HG03460 (cell line): Measurements from ENCODE around the gene FGF23.
"Not testable (repeated sequence)": the region's sequence is repeated elsewhere in the genome, so short reads cannot be mapped to it uniquely, and the experiment has no call there.

Experiments used
- ATAC-seq: cut with Tn5 transposase; IDR thresholded peaks from one replicate; pipeline ENCODE4 v1.9.1; 2021; ENCODE audit not compliant: unreplicated experiment

FGF23 gene

GRCh38 chr12:4379405-4379804, at the start of gene FGF23:
TSS of gene FGF23 (minus strand) at chr12:4379712. CDS start at chr12:4379582, 130 bp downstream.
- ATAC-seq: no peak

GRCh38 chr12:4424422-4424821, 44.9 kb upstream of the FGF23 start:
- no peak for ATAC-seq

DNA sequence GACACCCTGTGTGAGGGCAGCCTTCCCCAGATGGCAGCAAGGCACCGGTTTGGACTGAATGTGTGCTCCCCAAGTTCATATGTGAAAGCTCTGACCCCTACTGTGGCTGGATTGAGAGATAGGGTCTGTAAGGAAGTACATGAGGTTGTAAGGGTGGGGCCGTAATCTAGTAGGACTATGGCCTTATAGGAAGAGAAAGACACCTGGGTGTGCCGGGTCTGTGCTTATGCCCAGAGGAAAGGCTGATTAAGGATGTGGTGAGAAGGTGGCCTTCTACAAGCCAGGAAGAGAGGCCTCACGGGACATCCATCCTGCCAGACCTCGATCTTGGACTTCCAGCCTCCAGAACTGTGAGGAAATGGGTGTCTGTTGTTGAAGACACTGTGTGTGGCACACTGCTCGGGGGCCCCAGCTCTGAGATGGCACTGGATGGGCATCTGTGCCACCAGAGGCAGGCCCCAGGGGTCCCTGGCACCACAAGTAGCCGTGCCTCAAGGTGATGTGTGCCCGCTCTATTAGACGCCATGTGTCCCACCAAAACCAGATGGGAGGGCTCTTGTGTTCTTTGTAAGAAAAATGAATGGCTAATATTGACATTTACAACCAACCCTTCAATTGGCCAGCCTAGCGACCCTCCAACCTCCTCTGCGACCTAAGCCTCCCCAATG, 44.1 kb upstream of the FGF23 start:
- ATAC-seq: no peak

- no peak for ATAC-seq
Measured at GRCh38 chr12:4422985-4423384, 43.5 kb upstream of the FGF23 start.

DNA sequence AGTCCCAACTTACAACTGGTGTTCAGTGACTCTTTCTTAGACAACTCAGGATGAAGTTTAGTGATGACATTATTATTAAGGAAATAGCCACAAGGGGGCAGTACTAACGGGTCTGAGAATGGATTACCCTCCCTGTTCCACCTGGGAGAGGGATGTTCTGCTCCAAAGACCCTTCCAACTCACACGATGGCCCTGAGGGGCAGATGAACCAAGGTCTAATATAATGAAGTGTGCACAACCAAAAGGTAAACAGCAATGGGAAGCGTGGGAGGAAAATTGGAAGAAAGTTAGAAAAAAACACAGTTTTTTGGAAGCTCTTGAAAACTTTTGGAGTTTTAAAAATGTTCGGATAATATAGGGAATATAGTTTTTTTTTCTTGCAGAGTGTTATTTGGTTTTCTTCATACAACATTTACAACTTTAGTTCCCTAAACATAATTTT, 42.1 kb upstream of the FGF23 start:
- no peak for ATAC-seq

DNA sequence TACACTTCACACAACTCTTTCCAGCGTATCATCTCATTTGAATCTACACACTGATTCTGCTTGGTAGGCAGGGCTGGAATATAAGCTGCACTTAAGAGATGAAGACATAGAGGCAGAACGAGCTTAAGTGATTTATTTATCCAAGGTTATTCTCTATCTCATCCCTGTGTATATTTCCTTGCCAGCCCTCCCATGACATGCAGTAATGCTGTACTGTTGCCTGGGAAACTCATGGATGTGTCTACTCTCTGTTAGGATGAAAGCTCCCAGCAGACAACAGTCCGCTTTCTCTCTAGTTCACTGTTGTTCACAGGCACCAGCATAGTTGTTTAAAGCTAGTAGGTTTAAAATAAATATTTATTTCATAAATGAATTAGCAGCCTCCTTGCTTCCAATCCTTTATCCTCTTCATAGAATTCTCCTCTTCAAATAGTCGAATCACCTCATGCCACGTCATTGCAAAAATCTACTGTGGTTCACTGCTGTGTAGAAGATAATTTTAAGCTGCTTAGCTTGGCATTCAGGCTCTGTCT, 40.7 kb upstream of the FGF23 start:
- no peak for ATAC-seq

DNA sequence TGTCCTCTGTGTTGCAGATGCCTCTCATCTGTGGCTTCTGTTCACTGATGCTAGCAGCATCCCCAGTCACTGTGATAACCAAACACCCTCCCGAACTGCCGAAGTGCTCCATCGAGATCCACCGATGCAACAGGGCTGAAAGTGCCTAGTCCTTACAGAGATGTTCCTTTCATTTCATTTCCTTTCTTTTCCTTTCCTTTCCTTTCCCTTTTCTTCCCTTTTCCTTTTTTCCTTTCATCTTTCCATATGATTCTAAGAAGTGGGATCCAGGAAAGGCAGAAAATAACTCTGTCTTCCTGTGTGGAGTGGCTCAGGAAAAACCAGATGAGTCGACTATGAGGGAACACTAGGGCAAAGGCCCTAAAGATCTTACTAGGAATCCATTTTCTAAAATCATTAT, 39.4 kb upstream of the FGF23 start:
- ATAC-seq: no peak

DNA sequence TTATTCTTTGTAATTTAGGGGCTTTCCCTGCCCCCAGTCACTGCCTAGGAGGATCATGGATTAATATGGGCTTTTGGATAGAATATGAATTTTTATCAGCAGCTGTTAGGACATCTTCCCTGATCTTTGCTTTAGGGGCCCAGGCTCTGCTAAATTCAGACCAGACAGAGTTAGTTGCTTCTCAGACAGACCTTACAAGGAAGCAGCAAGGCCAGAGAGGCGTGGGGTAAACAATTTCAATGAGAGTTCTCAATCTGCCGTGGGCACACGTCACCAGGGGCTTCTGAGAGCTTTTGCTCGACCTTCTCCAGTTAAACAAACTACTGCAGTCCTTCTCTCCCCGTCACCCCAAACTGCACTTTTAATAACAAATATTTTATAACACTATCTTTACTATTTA, 38.4 kb upstream of the FGF23 start:
- ATAC-seq: no peak

GRCh38 chr12:4417455-4417854, 37.9 kb upstream of the FGF23 start:
- no peak for ATAC-seq

- ATAC-seq: no peak
Measured at GRCh38 chr12:4416276-4416675, 36.8 kb upstream of the FGF23 start.

- ATAC-seq: no peak
Measured at GRCh38 chr12:4412465-4412864, 33.0 kb upstream of the FGF23 start.

GRCh38 chr12:4412056-4412455, 32.5 kb upstream of the FGF23 start:
- ATAC-seq: no peak

- no peak for ATAC-seq
Measured at GRCh38 chr12:4407136-4407535, 27.6 kb upstream of the FGF23 start.

GRCh38 chr12:4404877-4405637, 25.5 kb upstream of the FGF23 start:
- not testable (repeated sequence) for ATAC-seq

- no peak for ATAC-seq
Measured at GRCh38 chr12:4402996-4403395, 23.5 kb upstream of the FGF23 start.

- ATAC-seq: no peak
Measured at GRCh38 chr12:4401117-4401516, 21.6 kb upstream of the FGF23 start.

DNA sequence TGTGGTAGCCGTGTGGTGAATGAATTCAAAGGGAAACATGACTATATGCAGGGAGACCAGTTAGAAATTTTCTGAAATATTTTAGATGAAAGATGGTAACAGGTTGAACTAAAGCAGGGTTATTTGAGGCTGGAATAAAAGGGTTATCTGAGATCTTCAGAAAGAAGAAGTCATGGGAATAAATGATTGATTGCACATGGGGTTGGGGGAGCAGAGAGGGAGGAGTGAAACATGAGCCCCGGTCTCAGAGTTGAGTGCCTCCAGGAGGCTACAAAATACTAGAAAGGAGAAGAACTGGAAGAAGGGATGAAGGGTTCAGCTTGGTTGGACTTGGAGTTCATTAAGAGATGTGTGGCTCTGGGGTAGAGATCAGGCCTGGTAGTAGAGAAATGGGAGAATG, 16.3 kb upstream of the FGF23 start:
- no peak for ATAC-seq

DNA sequence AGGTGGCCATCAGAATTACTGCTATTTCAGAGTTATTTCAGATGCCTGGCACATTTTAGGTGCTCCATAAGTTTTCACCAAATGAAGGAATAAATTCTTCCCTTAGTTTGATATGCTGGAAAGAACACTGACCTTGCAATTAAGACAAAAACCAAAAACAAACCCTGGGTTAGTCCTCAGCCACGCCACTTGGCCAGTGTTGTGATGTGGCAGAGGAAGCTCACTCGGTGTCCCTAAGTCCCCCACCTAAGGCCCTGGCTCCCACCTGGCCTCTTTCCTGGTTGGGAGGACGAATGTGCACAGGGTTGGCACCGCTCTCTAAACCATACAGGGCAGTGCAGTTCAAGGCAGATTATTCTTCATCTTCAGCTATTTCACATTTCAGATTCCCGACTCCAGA, 13.7 kb upstream of the FGF23 start:
- ATAC-seq: no peak

DNA sequence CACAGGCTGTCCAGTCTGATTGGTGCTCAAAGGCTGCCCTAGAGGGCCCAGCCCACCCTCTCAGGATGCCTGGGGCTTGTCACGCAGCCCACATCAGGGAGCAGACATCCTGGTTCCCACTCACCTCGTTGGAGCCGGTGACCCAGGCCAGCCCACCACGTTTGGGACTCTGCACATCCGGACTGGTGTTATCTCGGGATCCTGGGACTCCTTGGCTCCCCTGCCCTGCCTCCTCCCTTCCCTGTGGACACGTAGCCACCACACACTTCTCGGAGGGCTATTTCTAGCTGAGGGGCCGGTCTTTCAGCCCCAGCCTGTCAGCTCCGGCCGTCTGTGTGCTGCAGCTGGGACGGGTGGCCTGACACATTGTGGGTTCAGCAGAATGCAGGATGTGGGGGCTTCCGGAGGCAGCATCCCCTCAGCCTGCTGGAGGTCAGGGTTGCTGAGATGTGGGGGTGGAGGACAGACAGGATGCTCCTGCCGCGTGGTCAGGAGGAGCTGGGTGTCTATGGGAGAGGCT, 12.8 kb upstream of the FGF23 start:
- no peak for ATAC-seq

- ATAC-seq: no peak
Measured at GRCh38 chr12:4388662-4389061, 9.2 kb upstream of the FGF23 start.

DNA sequence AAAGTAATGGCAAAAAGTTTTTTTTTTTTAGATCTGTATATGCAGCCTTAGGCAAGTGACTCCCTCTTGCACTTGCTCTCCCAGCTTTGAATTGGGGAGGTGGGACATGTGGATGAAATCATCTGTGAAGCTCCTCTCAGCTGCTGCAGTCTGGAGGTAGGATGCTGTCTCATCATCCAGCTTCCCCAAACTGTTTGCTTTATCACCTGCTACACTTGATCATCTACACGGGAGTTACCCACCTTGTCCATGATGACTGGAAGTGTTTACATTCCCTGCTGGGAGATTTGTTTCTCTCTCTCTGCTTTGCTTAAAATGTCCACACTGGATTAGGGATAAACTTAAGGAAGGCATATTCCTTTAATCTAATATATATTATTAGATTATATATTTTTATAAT, 8.5 kb upstream of the FGF23 start:
- ATAC-seq: no peak

DNA sequence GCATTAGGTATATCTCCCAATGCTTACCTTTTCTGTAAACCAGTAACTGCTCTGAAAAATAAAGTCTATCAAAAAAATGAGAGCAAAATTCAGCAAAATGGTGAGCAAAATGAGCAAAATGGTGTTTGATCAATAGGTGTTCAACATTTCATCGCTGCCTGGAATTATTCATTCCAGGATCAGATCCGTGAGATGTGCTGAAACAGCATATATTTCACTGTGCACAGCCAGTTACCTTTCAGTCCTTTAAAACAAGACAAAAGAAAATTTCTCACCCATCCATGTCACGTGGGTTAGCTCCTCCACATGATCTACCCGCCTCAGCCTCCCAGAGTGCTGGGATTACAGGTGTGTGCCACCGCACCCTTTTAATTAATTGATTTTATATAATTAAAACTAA, 8.1 kb upstream of the FGF23 start:
- ATAC-seq: no peak
